Measurements from ENCODE around the gene GMPPA. TPM values are rescaled to one million over a fixed set of nuclear protein-coding genes. Genes with fewer than 3 reads are reported as not detected.
A peak's percentile ranks its signal among the peaks of the same experiment; 100 is the strongest.

GMPPA gene
- total and polyA plus RNA-seq, 5 donors from 2014 or later, result 17.2 to 35.1 (median 25.9) TPM

- Histone ChIP-seq H3K4me1 (ENCODE audit: control insufficient read depth, insufficient read depth, low read length, poor library complexity, severe bottlenecking) (peaks cover 6% of the 10 kb centered on the region), H3K27ac (ENCODE audit: insufficient read depth, low read length, poor library complexity, severe bottlenecking) (no peak overlapping the region), H3K4me3 (ENCODE audit: low read depth, low read length) (no peak overlapping the region), H3K36me3 (ENCODE audit: control insufficient read depth, insufficient read depth, low read length) (no peaks in the 10 kb centered on the region), H3K9me3 (ENCODE audit: control insufficient read depth in 2 of 2, low read length in 2 of 2) (no peaks in the 10 kb centered on the region), H3K27me3 (ENCODE audit: control insufficient read depth, insufficient read depth, low read length) (peaks cover 15% of the 10 kb centered on the region)
- peaks cover 0 to 8% (median 1%) of the 10 kb centered on the region in 4 donors for H3K4me1 Mint-ChIP-seq
- DNase-seq (no peak), ATAC-seq (ENCODE audit: low read depth in 2 of 2) (no peak)
- no peak overlapping the region for H3K27ac Mint-ChIP-seq
- H3K27me3 Mint-ChIP-seq, result peaks cover 55% of the 10 kb centered on the region
- no peaks in the 10 kb centered on the region for H3K36me3 Mint-ChIP-seq
- peaks cover 0 to 1% (median 0%) of the 10 kb centered on the region in 7 donors for H3K9me3 Mint-ChIP-seq
- H3K4me3 Mint-ChIP-seq, result no peak overlapping the region
Observed at GRCh38 chr2:219491278-219491963, 7.3 kb upstream of the GMPPA start.

- Histone ChIP-seq H3K9me3 (ENCODE audit: control insufficient read depth in 2 of 2, low read length in 2 of 2) (no peaks in the 10 kb centered on the region), H3K4me3 (ENCODE audit: low read depth, low read length) (no peak overlapping the region), H3K27me3 (ENCODE audit: control insufficient read depth, insufficient read depth, low read length) (peaks cover 17% of the 10 kb centered on the region), H3K36me3 (ENCODE audit: control insufficient read depth, insufficient read depth, low read length) (no peaks in the 10 kb centered on the region), H3K27ac (ENCODE audit: insufficient read depth, low read length, poor library complexity, severe bottlenecking) (no peak overlapping the region), H3K4me1 (ENCODE audit: control insufficient read depth, insufficient read depth, low read length, poor library complexity, severe bottlenecking) (peaks cover 17% of the 10 kb centered on the region)
- Mint-ChIP-seq H3K27ac (no peak overlapping the region), H3K4me1 (peaks cover 0 to 17% (median 2%) of the 10 kb centered on the region in 4 donors), H3K9me3 (peaks cover 0 to 1% (median 0%) of the 10 kb centered on the region in 7 donors), H3K4me3 (no peak overlapping the region), H3K27me3 (peaks cover 52% of the 10 kb centered on the region), H3K36me3 (no peaks in the 10 kb centered on the region)
- DNase-seq, result no peak
- no peak for ATAC-seq (ENCODE audit: low read depth in 2 of 2)
Observed at GRCh38 chr2:219492575-219492974, 6.1 kb upstream of the GMPPA start.

DNA sequence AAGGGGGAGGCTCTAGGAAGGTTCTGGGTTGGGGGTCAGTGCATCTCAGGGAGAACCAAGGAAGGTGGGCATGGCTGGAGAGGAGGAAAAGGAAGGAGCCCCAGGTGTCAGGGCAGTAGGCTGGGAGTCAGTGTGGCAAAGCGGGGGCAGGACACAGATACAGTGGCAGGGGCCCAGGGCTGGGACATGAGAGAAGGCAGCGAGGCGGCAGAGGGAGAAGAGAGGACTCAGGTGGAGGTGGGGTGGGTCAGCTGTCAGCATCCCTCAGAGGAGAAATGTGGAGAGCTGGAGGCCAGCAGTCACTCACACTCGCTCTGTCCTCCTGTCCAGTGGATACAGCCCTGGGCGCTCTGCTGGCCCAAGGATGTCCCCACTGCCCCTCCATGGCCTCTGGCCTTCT lies 5.6 kb upstream of the GMPPA start:
- H3K27me3 ChIP-seq (ENCODE audit: control insufficient read depth, insufficient read depth, low read length), result peaks cover 17% of the 10 kb centered on the region
- no peak overlapping the region for H3K4me3 ChIP-seq (ENCODE audit: low read depth, low read length)
- H3K4me1 ChIP-seq (ENCODE audit: control insufficient read depth, insufficient read depth, low read length, poor library complexity, severe bottlenecking), result peaks cover 23% of the 10 kb centered on the region
- no peaks in the 10 kb centered on the region for H3K36me3 Mint-ChIP-seq
- H3K4me1 Mint-ChIP-seq, result peaks cover 0 to 18% (median 2%) of the 10 kb centered on the region in 4 donors
- no peak overlapping the region for H3K27ac ChIP-seq (ENCODE audit: insufficient read depth, low read length, poor library complexity, severe bottlenecking)
- DNase-seq, result no peak
- peaks cover 0 to 1% (median 0%) of the 10 kb centered on the region in 7 donors for H3K9me3 Mint-ChIP-seq
- H3K27ac Mint-ChIP-seq, result no peak overlapping the region
- no peaks in the 10 kb centered on the region for H3K9me3 ChIP-seq (ENCODE audit: control insufficient read depth in 2 of 2, low read length in 2 of 2)
- ATAC-seq (ENCODE audit: low read depth in 2 of 2), result no peak
- peaks cover 49% of the 10 kb centered on the region for H3K27me3 Mint-ChIP-seq
- no peaks in the 10 kb centered on the region for H3K36me3 ChIP-seq (ENCODE audit: control insufficient read depth, insufficient read depth, low read length)
- H3K4me3 Mint-ChIP-seq, result no peak overlapping the region

DNA sequence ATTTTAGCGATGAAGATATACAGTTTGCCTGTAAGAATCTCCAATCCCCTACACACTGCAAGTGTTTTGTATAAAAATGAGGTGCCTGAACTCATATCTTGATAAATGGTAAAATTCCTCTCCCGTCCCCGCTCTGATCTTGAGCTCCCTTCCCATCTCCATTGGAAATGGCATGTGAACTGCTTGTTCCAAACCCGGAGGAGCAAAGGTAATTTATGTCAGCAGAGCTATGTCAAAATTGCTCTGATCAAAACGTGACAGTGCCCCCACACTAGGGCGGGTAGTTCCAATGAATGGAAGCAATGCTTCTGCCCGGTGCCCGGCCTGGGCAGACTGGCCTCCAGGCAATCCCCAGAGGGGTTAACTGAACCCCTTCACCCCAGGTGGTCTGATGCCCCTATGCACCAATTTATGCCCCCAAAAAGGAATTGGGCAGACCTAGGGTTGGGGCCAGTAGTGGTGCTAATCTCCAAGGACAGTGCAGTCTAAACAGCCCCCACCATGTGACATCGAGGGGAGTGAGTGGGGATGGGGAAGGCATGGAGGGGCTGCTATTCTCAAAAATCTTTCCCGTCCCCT lies 3.6 kb upstream of the GMPPA start:
- Histone ChIP-seq H3K4me1 (ENCODE audit: control insufficient read depth, insufficient read depth, low read length, poor library complexity, severe bottlenecking) (peaks cover 36% of the 10 kb centered on the region), H3K27me3 (ENCODE audit: control insufficient read depth, insufficient read depth, low read length) (peaks cover 17% of the 10 kb centered on the region), H3K4me3 (ENCODE audit: low read depth, low read length) (no peak overlapping the region), H3K9me3 (ENCODE audit: control insufficient read depth in 2 of 2, low read length in 2 of 2) (no peaks in the 10 kb centered on the region), H3K27ac (ENCODE audit: insufficient read depth, low read length, poor library complexity, severe bottlenecking) (no peak overlapping the region), H3K36me3 (ENCODE audit: control insufficient read depth, insufficient read depth, low read length) (no peaks in the 10 kb centered on the region)
- Mint-ChIP-seq H3K4me3 (peak overlapping the region in 1 of 4 donors; percentile 22), H3K27ac (no peak overlapping the region), H3K27me3 (peaks cover 53% of the 10 kb centered on the region), H3K4me1 (peaks cover 0 to 37% (median 16%) of the 10 kb centered on the region in 4 donors), H3K36me3 (no peaks in the 10 kb centered on the region), H3K9me3 (peaks cover 0 to 1% (median 0%) of the 10 kb centered on the region in 7 donors)
- ATAC-seq (ENCODE audit: low read depth in 2 of 2), result no peak
- no peak for DNase-seq

DNA sequence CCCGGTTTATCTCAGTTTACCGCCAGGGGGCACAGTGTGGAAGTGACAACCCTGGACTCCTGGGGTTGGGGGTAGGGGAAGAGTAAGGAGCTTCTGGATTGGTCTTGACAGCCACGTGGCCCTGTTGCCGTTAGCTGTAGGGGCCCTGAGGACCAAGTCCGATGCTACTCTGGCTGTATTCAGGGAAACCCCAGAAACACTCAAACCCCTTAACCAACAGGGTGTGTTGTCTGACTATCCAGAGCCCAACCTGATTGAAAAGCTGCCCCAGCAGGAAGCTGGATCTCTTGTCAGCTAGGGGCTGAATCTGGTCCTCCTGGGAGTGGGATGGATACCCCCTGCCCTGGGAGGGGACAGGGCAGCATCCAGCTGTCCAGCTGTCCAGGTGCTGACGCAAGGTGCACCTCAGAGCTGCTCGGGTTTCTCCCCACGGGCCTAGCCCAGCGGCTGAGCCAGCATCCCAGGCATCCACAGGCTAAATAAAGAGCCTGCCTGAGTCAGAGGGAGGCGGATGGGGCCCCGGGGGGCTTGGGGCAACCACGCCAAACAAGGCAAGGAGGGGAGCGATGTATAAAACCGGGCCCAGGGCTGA lies 3.1 kb upstream of the GMPPA start:
- Histone ChIP-seq H3K27ac (ENCODE audit: insufficient read depth, low read length, poor library complexity, severe bottlenecking) (no peak overlapping the region), H3K27me3 (ENCODE audit: control insufficient read depth, insufficient read depth, low read length) (peaks cover 17% of the 10 kb centered on the region), H3K4me3 (ENCODE audit: low read depth, low read length) (no peak overlapping the region), H3K36me3 (ENCODE audit: control insufficient read depth, insufficient read depth, low read length) (no peaks in the 10 kb centered on the region), H3K9me3 (ENCODE audit: control insufficient read depth in 2 of 2, low read length in 2 of 2) (no peaks in the 10 kb centered on the region), H3K4me1 (ENCODE audit: control insufficient read depth, insufficient read depth, low read length, poor library complexity, severe bottlenecking) (peaks cover 36% of the 10 kb centered on the region)
- H3K27me3 Mint-ChIP-seq, result peaks cover 53% of the 10 kb centered on the region
- H3K4me3 Mint-ChIP-seq, result peak overlapping the region in 1 of 4 donors; percentile 93
- no peaks in the 10 kb centered on the region for H3K36me3 Mint-ChIP-seq
- DNase-seq (peak; percentile 27 to 63 (median 46)), ATAC-seq (ENCODE audit: low read depth in 2 of 2) (no peak)
- H3K9me3 Mint-ChIP-seq, result peaks cover 0 to 1% (median 0%) of the 10 kb centered on the region in 7 donors
- no peak overlapping the region for H3K27ac Mint-ChIP-seq
- peaks cover 0 to 40% (median 21%) of the 10 kb centered on the region in 4 donors for H3K4me1 Mint-ChIP-seq

GRCh38 chr2:219496247-219496824 lies 2.4 kb upstream of the GMPPA start:
- H3K9me3 Mint-ChIP-seq, result peaks cover 0 to 1% (median 0%) of the 10 kb centered on the region in 7 donors
- no peak overlapping the region for H3K4me3 ChIP-seq (ENCODE audit: low read depth, low read length)
- no peak overlapping the region for H3K27ac Mint-ChIP-seq
- DNase-seq (no peak), ATAC-seq (ENCODE audit: low read depth in 2 of 2) (no peak)
- H3K27me3 Mint-ChIP-seq, result peaks cover 53% of the 10 kb centered on the region
- H3K36me3 Mint-ChIP-seq, result peaks cover 2% of the 10 kb centered on the region
- peaks cover 17% of the 10 kb centered on the region for H3K27me3 ChIP-seq (ENCODE audit: control insufficient read depth, insufficient read depth, low read length)
- H3K4me3 Mint-ChIP-seq, result peak overlapping the region; percentile 65 to 93 (median 77)
- no peaks in the 10 kb centered on the region for H3K9me3 ChIP-seq (ENCODE audit: control insufficient read depth in 2 of 2, low read length in 2 of 2)
- no peaks in the 10 kb centered on the region for H3K36me3 ChIP-seq (ENCODE audit: control insufficient read depth, insufficient read depth, low read length)
- peaks cover 36% of the 10 kb centered on the region for H3K4me1 ChIP-seq (ENCODE audit: control insufficient read depth, insufficient read depth, low read length, poor library complexity, severe bottlenecking)
- H3K27ac ChIP-seq (ENCODE audit: insufficient read depth, low read length, poor library complexity, severe bottlenecking), result no peak overlapping the region
- peaks cover 0 to 42% (median 21%) of the 10 kb centered on the region in 4 donors for H3K4me1 Mint-ChIP-seq

DNA sequence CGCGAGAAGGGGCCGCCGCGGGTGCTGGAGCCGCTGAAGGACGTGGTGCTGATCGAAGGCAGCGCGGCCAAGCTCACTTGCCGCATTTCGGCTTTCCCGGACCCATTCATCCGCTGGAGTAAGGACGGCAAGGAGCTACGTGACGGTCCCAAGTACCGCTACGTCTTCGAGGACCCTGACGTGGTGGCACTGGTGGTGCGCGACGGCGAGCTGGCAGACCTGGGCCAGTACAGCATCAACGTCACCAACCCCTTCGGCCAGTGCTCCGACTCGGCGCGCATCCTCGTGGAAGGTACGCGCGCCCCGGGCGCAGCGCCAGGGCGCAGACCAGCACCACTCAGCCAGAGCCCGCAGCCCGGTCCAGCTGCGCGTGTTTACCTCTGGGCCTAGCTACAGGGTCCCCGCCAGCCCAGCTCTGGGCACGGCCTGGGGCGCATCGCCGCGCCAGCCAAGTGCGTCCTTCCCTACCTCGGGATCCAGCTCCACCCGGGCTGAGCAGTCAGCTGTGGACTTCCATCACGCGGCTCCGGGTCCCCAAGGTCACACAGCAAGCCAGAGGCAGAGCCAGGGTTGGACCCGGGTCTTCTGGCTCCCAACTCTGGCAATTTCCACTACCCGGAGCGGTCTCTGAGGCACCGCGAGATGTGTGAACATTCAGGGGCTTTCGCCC lies 1.7 kb upstream of the GMPPA start:
- H3K4me1 Mint-ChIP-seq, result peaks cover 0 to 45% (median 21%) of the 10 kb centered on the region in 4 donors
- Histone ChIP-seq H3K27ac (ENCODE audit: insufficient read depth, low read length, poor library complexity, severe bottlenecking) (no peak overlapping the region), H3K4me1 (ENCODE audit: control insufficient read depth, insufficient read depth, low read length, poor library complexity, severe bottlenecking) (peaks cover 36% of the 10 kb centered on the region), H3K27me3 (ENCODE audit: control insufficient read depth, insufficient read depth, low read length) (peaks cover 17% of the 10 kb centered on the region), H3K4me3 (ENCODE audit: low read depth, low read length) (no peak overlapping the region), H3K9me3 (ENCODE audit: control insufficient read depth in 2 of 2, low read length in 2 of 2) (no peaks in the 10 kb centered on the region), H3K36me3 (ENCODE audit: control insufficient read depth, insufficient read depth, low read length) (no peaks in the 10 kb centered on the region)
- H3K27ac Mint-ChIP-seq, result no peak overlapping the region
- DNase-seq (peak in 2 of 3 donors; percentile 17 to 24), ATAC-seq (ENCODE audit: low read depth in 2 of 2) (no peak)
- peaks cover 0 to 1% (median 0%) of the 10 kb centered on the region in 7 donors for H3K9me3 Mint-ChIP-seq
- H3K36me3 Mint-ChIP-seq, result peaks cover 8% of the 10 kb centered on the region
- peaks cover 53% of the 10 kb centered on the region for H3K27me3 Mint-ChIP-seq
- peak overlapping the region; percentile 80 to 94 (median 86) for H3K4me3 Mint-ChIP-seq
